Erythroblast (primary cell): ENCODE data around the gene FGFR3.
"Not testable (repeated sequence)": the region's sequence is repeated elsewhere in the genome, so short reads cannot be mapped to it uniquely, and the experiment has no call there.

Experiments
- DNase-seq, 2 experiments: peaks; one replicate each; lab custom pipeline; 2025; lab: John Stamatoyannopoulos, UW
- GATA1 ChIP-seq: IDR thresholded peaks from 2 replicates; pipeline ENCODE4 v1.6.1; 2011; ENCODE audit warnings: low read depth, mild to moderate bottlenecking, control low read depth, low read length, moderate library complexity
- POLR2A ChIP-seq: IDR thresholded peaks from 2 replicates; pipeline ENCODE4 v1.6.1; 2011; ENCODE audit warnings: mild to moderate bottlenecking, low read length

FGFR3 gene

GRCh38 chr4:1825326-1825725 lies 32.2 kb downstream of the FGFR3 start:
- no peak for DNase-seq
- TF ChIP-seq GATA1 (no peak), POLR2A (no peak)

- DNase-seq: no peak
- TF ChIP-seq POLR2A (no peak), GATA1 (no peak)
Measured at GRCh38 chr4:1826531-1827350, 33.6 kb downstream of the FGFR3 start.

GRCh38 chr4:1830234-1830633 lies 37.1 kb downstream of the FGFR3 start:
- TF ChIP-seq POLR2A (no peak), GATA1 (no peak)
- no peak for DNase-seq

- no peak for DNase-seq
- TF ChIP-seq GATA1: no peak
- no peak for TF ChIP-seq POLR2A
Measured at GRCh38 chr4:1830642-1831228, 37.6 kb downstream of the FGFR3 start.

GRCh38 chr4:1831331-1831730 lies 38.2 kb downstream of the FGFR3 start:
- no peak for DNase-seq
- TF ChIP-seq POLR2A (no peak), GATA1 (no peak)

GRCh38 chr4:1832690-1833089 lies 39.6 kb downstream of the FGFR3 start:
- TF ChIP-seq POLR2A (no peak), GATA1 (no peak)

GRCh38 chr4:1833307-1834046 lies 40.4 kb downstream of the FGFR3 start:
- DNase-seq: no peak
- TF ChIP-seq POLR2A: no peak
- TF ChIP-seq GATA1: no peak

More at GRCh38 chr4:1832690-1833089, 39.6 kb downstream of the FGFR3 start:
- DNase-seq: no peak

GRCh38 chr4:1834047-1834775 lies 41.1 kb downstream of the FGFR3 start:
- no peak for TF ChIP-seq GATA1
- no peak for TF ChIP-seq POLR2A
- no peak for DNase-seq

GRCh38 chr4:1835836-1836235 lies 42.7 kb downstream of the FGFR3 start:
- DNase-seq: not testable (repeated sequence)

GRCh38 chr4:1836650-1837049 lies 43.6 kb downstream of the FGFR3 start:
- TF ChIP-seq POLR2A (no peak), GATA1 (no peak)

GRCh38 chr4:1837069-1837468 lies 44.0 kb downstream of the FGFR3 start:
- TF ChIP-seq POLR2A (no peak), GATA1 (no peak)
- DNase-seq: no peak

More at GRCh38 chr4:1836650-1837049, 43.6 kb downstream of the FGFR3 start:
- no peak for DNase-seq

- DNase-seq: no peak
- no peak for TF ChIP-seq GATA1
- no peak for TF ChIP-seq POLR2A
Measured at GRCh38 chr4:1839282-1839681, 46.2 kb downstream of the FGFR3 start.

- TF ChIP-seq POLR2A (no peak), GATA1 (no peak)
- DNase-seq: no peak
Measured at GRCh38 chr4:1841201-1841886, 48.3 kb downstream of the FGFR3 start.
